HK-2 (cell line): ENCODE measurements around the gene TMEM255B.

Experiments
- DNase-seq: peaks from one replicate; pipeline ENCODE4 v3.0.0-alpha.2; 2018; ENCODE audit not compliant: unreplicated experiment

The TMEM255B gene

DNA sequence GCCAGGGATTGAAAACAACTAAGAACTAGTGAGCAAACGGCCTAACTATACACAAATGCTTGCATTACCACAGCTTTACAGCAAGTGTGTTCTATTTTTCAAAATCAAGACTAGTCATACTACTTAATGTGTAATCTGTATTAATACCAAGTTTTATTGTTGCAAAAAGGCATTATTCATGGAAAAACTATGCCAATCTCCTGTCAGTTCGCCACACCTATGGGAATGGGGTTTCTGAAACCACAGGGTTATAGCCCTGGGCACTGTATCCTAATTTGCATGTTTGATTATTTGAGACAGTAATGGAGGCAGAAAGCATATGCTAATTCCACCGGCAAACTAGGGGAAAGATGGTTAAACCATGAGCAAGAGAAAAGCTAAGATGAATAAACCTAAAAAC is 90.5 kb downstream of the TMEM255B start:
- no peak for DNase-seq

DNA sequence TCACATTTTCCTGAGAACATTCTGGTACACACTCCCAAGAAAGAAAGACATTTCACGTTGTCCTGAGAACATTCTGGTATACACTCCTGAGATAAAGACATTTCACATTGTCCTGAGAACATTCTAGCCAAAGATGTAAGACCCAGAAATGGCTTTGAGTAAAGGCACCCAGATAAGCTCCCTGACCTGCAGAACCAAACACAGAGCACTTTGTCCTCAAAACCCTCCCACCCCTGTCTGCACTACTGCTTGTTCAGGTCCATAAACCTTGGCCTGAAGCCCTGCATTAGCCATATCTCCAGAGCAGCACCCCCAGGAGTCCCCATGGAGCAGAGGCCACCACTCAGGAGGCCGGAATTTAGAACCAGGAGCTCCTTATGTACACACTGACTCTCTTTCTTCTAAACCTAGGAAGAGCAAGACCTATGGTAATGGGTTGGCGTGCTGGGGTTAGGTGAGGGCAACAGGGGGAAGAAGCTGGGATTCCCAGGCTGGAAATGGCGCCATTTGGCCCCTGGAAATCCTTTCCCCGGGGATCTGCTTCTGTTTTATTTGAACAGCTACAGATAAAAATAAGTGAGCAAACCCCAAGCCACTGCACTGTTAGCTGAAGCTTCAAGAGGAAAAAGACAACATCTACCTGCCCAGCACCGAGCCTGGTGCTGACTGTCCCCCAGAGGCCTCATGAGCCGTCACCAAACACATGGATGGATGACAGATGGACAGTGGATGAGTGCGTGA is 91.1 kb downstream of the TMEM255B start:
- DNase-seq, result no peak

DNA sequence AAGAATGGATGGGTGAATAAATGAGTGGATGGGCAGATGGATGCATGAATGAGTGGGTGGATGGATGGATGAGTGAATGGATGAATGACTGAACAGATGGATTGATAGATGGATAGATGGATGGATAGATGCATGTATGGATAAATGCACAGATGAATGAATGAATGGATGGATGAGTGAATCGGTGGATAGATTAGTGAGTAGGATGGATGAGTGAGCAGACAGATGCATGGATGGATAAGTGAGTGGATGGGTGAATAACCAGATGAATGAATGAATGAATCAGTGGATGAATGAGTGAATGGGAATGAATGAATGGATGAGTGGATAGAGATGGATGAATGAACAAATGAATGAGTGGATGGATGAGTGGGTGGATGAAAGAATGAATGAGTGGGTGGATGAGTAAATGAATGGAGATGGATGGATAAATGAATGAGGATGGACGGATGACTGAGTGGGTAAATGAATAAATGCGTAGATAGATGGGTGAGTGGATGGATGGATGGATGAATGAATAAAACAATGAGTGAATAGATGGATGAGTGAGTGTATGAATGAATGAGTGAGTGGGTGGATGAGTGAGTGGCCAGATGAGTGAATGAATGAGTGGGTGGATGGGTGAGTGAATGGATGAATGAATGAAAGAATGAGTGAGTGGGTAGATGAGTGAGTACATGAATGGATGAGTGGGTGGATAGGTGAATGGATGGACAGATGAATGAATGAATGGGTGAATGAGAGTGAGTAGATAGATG is 91.9 kb downstream of the TMEM255B start:
- DNase-seq, result no peak

DNA sequence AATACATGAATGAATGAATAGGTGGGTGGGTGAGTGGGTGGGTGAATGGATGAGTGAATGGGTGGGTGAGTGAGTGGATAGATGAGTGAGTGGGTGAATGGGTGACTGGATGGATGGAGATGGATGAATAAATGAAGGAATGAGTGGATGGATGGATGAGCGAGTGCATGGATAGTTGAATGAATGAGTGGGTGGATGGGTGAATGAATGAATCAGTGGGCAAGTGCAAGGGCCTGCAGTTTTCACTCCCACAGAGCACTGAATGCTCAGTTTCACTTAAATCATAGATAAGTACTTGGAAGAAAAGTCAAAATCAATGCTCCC is 92.4 kb downstream of the TMEM255B start:
- DNase-seq, result no peak

DNA sequence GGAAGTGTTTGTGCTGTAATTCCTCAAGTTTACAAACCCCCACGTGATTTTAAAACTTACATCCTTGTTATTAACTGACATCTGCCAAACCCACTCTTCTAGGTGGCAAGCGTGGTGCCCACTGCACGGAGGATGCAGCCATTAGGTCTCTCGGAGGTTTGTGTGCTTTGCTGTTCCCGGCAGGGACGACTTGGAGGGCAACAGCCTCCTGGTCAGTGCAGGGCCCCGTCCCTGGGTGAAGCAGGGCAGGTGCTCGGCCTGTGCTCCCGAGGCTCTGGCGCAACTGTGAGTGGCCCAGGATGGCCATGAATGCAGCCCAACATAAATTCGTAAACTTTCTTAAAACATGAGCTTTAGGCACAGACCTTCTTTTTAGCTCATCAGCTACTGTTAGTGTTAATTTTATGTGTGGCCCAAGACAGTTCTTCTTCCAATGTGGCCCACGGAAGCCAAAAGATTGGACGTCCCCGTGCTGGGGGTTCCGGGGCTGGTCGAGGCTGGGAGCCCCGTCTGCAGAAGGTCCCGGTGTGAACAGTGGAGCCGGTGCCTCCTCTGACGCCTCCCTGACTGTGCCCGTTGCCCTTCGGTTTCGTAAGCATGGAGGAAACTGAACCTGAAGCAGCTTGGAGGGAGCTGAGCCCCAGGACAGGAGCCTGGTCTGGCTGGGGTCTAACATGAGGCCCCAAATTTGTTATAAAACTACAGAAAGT is 93.0 kb downstream of the TMEM255B start:
- no peak for DNase-seq

DNA sequence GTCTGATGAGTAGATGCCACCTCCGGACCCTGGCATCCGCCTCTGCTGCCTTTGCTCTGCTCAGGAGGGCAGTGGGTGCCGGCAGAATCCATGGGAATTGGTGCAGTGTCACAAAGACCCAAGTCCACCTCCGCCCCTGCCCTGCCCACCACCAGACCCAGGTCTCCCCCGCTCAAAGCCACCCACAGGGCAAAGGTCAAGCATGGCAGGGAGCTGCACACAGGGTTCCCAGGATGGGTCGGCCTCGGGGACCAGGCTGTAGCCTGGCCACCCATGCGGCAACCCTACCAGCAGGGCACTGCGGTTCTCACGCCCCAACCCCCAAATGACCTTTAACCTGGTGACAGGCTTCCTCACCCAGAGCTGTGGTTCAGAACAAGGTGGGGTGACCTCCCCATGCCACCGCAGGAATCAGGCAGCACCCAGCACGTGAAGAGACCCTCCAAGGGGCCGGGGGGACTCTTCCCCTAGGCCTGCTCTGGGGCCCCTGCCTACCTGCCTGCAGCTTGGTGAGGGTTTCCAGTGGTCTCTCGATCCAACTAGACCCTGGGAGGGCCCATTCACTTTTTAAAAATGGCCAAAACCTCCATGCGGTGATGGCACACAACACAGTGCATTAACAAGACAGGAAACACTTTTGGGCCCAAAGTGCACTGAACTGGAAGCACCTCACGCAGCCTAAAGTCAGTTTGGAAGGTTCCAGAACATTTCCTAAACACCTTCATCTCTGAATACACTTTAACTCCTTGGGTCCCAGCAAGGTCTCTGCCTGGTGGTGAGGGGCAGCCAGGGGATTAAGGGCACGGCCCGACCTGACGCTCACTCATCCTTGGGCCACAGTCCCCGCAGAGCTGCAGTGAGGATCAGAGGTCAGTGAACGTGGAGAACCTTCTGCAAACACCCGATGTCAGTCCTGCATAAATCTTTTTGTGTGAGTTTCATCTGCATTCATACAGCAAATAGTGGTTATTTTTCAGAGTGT is 93.8 kb downstream of the TMEM255B start:
- no peak for DNase-seq

DNA sequence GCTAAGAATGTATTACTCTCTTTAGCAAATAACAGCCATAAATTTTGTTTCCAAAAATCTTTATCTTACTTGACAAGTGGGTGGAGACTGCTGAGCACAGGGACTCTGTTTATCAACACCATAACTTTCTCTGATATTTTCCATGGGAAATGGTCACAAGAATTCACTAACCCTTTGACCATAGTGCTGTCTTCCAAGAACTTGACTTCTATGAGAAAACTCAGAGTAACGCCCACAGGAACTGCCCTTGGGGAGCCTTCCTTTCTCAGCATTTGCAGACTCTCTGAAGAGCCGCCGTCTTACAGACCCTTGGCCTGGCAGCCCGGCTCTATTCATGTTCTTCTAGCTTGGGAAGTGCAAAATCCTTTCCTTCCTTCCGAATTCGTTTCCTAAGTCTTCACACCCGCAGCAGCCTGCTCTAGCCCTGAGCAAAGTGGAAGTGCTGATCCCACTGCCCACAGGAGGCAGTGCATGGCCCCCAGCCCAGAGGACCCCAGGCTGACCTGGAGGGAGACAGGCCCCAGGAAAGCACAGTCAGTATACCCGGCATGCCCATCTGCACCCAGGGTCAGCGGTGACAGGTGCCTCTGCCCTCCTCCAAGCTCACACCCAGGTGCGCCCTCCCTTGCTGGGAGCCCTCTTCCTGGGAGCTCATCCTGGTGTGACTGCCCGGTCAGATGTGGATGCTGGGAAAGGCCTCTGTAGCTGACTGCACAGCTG is 94.7 kb downstream of the TMEM255B start:
- DNase-seq, result no peak

DNA sequence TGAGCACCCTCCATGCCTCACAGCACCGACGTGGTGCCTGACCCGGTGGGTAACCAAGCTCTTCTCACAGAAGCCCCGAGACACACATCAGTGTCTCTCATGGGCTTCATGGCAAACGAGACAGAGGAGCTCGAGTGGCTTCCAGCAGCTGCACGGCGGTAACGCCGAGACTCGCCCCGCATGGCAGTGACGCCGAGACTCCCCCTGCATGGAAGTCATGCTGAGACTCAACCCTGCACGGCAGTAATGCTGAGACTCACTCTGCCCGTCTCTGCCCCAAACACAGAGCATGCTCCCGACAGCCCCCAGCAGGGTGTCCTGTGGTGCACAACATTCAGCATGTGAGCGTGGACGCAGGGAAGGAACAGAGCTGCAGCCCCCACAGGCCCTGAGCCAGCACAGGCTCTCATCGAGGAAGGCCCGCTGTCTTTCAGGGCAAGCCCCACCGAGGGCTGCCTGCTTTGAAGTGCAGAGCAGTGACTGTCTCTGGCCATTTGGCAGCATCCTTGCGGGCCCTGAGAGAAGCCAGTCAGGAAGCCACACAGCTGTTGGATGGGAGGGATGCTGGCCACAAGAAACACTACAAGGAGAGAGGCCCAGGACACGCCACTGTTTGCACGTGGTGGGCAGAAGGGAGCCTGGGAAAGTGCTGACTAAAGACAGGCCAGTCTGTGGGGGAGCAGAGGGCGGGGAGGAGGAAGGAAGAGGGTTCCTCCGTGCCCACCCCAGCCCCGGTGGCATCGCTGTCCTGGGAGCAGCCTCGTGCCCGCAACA is 95.4 kb downstream of the TMEM255B start:
- no peak for DNase-seq

DNA sequence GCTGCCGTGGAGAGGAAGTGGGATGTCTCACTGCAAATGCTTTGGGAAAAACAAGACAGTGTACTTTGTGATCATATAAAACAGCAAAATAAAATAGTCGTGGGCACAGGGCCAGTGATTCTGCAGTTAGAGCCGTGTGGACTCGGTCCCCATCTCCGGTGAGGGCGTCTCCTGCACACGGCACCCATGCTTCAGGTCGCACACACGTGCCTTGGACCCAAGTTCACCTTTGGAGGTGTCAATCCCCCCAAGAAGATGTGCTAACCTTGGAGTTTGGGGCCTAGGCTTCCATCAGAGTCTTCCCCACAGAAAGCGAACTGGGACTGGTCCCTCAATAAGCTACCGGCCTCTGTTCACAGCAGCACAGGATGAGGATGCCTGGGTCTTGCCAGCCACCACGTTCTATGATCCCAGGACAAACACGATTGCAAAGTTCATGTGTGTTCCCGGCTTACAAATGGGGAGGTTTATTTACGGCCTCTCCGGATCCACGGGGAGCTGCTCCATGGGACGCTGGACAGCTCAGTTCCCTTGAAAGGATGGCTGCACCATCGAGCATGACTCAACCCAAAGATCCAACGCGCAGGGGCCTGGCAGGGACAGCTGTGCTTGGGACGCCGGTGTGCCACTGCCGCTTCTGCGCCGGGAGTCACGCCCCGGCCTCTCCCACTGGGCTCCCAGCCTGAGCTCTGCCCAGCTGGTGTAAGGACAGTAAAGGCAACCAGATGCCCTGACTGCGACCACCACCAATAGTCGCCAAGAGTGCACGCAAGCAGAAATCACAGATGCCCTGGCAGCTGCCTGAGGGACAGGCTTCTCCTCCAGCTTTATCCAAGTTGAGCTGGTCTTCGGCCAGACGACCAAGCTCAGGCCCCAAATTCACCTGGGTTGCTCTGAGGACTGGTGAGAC is 96.2 kb downstream of the TMEM255B start:
- no peak for DNase-seq

DNA sequence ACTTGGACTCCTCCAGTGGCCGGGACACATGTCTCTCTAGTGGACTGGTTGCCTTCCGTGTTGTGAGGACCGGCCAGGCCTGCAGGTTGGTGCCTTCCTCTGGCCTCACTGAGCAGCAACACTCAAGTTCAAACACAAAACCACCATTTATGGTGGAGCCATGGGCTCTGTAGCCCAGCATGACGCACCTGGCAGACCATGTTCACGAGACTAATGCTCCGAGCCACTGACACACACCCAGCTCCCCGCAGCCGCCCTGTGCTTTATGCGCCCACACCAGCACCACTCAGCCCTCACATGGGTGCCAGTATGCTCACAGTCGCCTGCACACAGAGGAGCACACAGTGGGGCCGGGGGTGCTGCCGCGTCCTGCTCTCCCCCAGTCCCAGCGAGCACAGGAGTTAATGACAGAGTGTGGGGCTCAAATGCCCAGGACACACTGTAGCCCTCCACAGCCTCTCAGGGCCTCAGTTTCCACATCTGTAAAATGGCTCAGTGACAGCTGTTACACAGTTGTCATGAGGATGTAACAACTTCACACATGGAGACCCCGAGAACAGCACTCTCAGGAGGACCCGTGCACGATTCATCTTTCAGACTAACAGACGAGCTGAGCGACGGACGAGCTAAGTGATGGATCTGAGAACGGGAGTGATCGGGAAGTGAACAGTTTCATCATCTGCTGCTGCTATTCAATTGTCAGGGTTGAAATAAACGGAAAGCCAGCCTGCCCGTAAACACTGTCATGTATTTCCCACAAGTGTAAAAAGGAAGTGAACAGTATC is 97.1 kb downstream of the TMEM255B start:
- no peak for DNase-seq

DNA sequence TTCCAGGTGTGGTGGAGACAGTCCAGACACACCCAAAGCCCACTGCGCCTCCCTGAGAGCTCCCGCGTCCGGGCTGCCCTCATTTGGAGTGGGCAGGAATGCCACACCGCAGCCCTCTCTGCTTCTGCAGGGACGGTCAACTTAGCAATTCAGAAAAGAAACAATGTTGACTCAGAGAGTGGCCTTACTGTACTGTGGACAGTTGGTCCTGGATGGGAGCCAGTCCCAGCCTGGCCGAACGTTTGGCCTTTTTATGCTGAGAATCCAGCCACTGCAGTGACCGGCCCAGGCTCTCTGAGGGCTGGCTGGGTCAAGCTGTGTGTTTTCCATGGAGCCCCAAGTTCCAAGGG is 97.7 kb downstream of the TMEM255B start:
- DNase-seq, result no peak

DNA sequence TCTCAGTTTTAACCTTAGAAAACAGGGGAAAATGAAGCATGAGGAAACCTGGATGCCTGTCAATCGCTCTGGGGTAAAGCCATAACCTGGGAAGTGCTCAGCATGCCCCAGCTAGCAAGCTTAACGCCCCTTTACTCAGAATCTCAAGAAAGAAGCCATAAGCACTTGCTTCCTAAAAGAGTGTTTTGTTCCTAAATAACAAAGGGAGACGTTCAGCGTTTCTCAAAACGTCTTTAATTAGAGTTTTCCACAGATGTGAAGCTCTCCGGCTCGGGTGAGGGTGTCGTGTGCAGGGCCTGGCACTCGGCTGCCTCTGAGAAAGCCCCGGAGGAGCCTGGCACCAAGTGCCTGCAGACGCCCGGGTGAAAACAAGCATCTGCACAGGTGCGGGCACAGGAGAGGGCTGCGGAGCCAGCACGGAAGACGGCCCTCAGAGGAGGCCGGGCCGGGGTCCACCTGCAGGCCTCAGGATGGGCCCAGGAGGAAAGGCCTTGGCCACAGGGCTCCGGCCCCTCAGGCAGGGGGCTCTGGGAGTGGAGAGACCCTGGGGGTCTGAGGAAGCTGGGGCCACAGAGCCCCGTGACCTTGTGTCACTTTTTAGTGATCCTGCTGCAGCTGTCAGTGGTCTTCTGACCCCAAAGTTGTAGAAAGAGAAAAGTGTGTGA is 98.6 kb downstream of the TMEM255B start:
- no peak for DNase-seq

DNA sequence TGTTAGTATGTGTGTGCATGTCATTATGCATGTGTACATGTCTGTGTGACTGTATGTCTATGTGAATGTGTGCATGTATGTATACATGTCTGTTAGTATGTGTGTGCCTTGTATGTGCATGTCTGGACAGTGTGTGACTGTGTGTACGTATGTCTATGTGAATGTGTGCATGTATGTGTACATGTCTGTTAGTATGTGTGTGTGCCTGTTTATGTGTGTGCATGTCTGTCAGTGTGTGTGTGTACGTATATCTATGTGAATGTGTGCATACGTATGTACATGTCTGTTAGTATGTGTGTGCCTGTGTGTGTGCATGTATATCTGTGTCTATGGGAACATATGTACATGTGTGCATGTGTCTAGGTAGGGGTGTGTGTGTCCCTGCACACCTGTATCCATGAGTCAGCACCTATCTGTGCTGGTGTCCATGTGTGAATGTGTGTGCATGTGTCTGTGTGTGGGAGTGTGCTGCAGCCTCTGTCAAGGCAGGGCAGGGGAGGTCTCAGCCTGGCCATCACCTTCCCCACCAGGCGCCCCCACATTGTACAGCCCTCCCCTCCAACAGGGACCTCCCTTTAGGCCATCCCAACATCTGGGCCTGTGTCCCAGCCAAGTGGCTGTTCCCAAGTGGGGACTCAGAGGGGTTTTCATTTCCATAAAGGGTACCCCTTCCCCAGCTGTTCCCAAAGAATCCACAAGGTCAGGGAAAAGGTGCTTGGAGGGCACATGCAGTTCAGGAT is 100.5 kb downstream of the TMEM255B start:
- DNase-seq, result no peak

DNA sequence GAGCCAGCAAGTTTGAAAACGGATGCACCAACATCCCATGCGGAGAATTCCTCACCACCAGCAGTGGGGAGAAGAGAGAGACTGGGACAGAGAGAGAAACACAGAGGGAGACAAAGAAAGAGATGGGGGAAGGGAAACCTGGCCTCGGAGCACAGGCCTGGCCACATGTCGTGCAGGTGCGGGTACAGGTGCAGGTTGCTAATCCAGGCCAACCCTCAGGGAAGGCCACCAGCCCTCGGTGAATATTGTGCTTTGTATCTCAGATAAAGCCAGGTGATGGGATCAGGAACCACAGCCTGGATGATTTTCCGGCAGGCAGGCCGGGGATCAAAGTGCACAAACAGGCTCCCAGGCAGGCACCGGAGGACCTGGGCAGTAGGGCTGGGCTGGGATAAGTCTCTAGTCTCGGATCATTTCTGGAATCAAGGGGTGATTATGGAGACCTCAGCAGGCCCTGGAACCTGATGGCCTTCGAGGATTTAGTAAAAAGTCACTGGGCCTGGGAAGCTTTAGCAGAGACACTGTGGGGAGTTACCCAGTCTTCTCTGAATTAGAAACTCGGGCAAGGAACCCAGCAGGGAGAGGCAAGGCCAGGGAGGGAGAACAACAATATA is 101.1 kb downstream of the TMEM255B start:
- DNase-seq, result no peak

DNA sequence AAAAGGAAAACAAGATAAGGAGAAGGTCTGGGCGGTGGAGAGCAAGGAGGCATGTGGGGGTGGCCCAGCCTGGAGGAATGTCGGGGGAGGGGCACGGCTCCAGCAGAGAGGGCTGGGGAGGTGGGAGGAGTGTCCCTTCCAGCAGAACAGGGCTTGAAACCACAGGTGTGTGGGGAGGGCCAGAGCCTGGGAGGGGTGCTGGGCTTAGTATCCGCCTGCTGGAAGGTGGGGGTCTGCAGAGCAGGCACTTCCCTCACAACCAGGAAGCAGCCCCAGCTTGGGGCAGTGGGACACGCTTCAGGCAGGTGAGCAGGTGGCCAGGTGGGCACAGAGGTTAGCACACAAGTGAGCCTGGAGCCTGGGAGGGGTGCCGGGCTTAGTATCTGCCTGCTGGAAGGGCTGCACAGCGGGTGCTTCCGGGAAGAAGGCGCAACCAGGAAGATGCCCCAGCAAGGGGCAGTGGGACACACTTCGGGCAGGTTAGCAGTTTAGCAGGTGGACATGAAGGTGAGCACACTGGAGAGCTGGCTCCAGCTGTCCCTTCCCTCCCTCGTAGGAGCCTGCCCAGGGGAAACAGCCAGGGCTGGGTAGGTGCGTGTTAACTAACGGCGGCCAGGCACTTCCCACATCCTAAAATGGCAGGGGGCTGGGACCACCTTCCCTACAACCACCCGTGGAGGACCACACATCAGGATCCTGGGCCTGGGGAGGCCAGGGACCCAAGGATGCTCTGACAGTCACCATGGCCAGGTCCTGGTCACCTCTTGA is 101.8 kb downstream of the TMEM255B start:
- DNase-seq, result no peak

DNA sequence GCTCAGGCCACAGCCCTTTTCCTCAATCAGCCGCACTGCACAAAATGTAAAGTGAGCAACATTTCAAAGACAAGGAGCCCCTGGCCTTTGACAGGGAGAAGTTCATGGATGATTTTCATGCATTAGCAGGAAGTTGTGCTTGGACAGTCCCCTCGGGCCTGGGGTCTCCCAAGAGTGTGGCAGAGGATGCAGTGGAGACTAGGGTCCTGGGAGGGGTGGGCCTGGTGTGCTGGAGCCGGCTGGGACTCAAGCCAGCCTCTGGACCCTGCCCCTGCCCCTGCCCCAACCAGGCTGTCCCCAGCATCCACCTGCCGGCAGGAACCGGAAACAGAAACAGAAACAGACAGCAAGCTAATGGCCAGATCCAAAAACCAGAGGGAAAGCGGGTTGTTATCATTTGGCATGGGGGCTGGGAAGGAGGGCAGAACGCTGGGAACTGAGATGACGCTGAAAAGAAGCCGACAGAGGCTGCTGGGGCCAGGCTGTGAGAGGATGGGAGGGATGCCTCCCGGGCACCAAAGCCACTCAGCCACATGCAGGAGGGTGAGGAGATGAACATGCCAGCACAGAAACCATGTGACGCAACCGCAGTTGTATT is 102.5 kb downstream of the TMEM255B start:
- DNase-seq, result no peak
